ENCODE data around the gene MAP3K12. TPM values are rescaled to one million over a fixed set of nuclear protein-coding genes. Genes with fewer than 3 reads are reported as not detected.

Gene MAP3K12
- total RNA-seq, 2 experiments from 2014 or later, result 24.8 to 25.7 TPM

- H3K4me3 Mint-ChIP-seq, result peak overlapping the region; percentile 80
- peaks cover 59% of the 10 kb centered on the region for H3K4me1 Mint-ChIP-seq
- CTCF ChIA-PET, result interaction anchor here (2.1 to 5.1 kb wide), 2 partner anchors 13 to 21 kb away, joined by 6 to 47 read pairs; no protein-coding TSS in a partner anchor
- H3K27me3 Mint-ChIP-seq, result no peaks in the 10 kb centered on the region
- H3K27ac Mint-ChIP-seq, result no peak overlapping the region
- no peaks in the 10 kb centered on the region for H3K36me3 Mint-ChIP-seq (ENCODE audit: low read depth)
- H3K9me3 Mint-ChIP-seq, result no peaks in the 10 kb centered on the region
- DNase-seq, result no peak
- POLR2A ChIA-PET, result interaction anchor here (0.7 kb wide), 1 partner anchor 16 kb away, joined by 3 read pairs; no protein-coding TSS in a partner anchor
Measured at GRCh38 chr12:53497461-53497860, 1.8 kb downstream of the MAP3K12 start.

GRCh38 chr12:53496752-53497032 lies 2.6 kb downstream of the MAP3K12 start:
- Mint-ChIP-seq H3K9me3 (no peaks in the 10 kb centered on the region), H3K4me1 (peaks cover 58% of the 10 kb centered on the region), H3K27me3 (no peaks in the 10 kb centered on the region), H3K36me3 (ENCODE audit: low read depth) (no peaks in the 10 kb centered on the region), H3K4me3 (no peak overlapping the region), H3K27ac (no peak overlapping the region)
- ChIA-PET CTCF (interaction anchor here (5.1 kb wide), 1 partner anchor 14 kb away, joined by 47 read pairs; no protein-coding TSS in a partner anchor), POLR2A (no interaction called here)
- no peak for DNase-seq

GRCh38 chr12:53495903-53496751 lies 3.1 kb downstream of the MAP3K12 start:
- POLR2A ChIA-PET, result no interaction called here
- Mint-ChIP-seq H3K4me1 (peaks cover 55% of the 10 kb centered on the region), H3K27me3 (no peaks in the 10 kb centered on the region), H3K27ac (no peak overlapping the region), H3K36me3 (ENCODE audit: low read depth) (no peaks in the 10 kb centered on the region), H3K4me3 (no peak overlapping the region), H3K9me3 (no peaks in the 10 kb centered on the region)
- CTCF ChIA-PET, result interaction anchor here (5.1 kb wide), 1 partner anchor 14 kb away, joined by 47 read pairs; no protein-coding TSS in a partner anchor
- DNase-seq, result no peak

- peak overlapping the region; percentile 63 for H3K27ac Mint-ChIP-seq
- no peaks in the 10 kb centered on the region for H3K36me3 Mint-ChIP-seq (ENCODE audit: low read depth)
- POLR2A ChIA-PET, result interaction anchor here (0.9 to 5.6 kb wide), 8 partner anchors 11 to 225 kb away, joined by 3 to 34 read pairs (median 4); partner anchors contain the start of gene SP1
- peaks cover 45% of the 10 kb centered on the region for H3K4me1 Mint-ChIP-seq
- no peak for DNase-seq
- no peaks in the 10 kb centered on the region for H3K9me3 Mint-ChIP-seq
- CTCF ChIA-PET, result interaction anchor here (0.6 to 2.1 kb wide), 7 partner anchors 15 to 173 kb away, joined by 3 to 10 read pairs (median 4); partner anchors contain the start of gene NPFF
- no peaks in the 10 kb centered on the region for H3K27me3 Mint-ChIP-seq
- H3K4me3 Mint-ChIP-seq, result peak overlapping the region; percentile 91
Measured at GRCh38 chr12:53493610-53494391, 5.5 kb downstream of the MAP3K12 start.

GRCh38 chr12:53492830-53493609 lies 6.2 kb downstream of the MAP3K12 start:
- DNase-seq, result peak; percentile 88
- peak overlapping the region; percentile 63 for H3K27ac Mint-ChIP-seq

GRCh38 chr12:53492188-53492587 lies 7.1 kb downstream of the MAP3K12 start:
- DNase-seq, result no peak
- Mint-ChIP-seq H3K27ac (peak overlapping the region; percentile 36), H3K27me3 (no peaks in the 10 kb centered on the region), H3K9me3 (no peaks in the 10 kb centered on the region), H3K36me3 (ENCODE audit: low read depth) (peaks cover 6% of the 10 kb centered on the region), H3K4me3 (peak overlapping the region; percentile 63), H3K4me1 (peaks cover 30% of the 10 kb centered on the region)
- POLR2A ChIA-PET, result interaction anchor here (0.9 to 5.6 kb wide), 6 partner anchors 8 to 168 kb away, joined by 3 to 34 read pairs (median 3); partner anchors contain the start of gene MAP3K12
- CTCF ChIA-PET, result interaction anchor here (1.2 to 2.9 kb wide), 5 partner anchors 9 to 140 kb away, joined by 3 to 11 read pairs (median 5); partner anchors contain the start of gene TARBP2

More at GRCh38 chr12:53492830-53493609, 6.2 kb downstream of the MAP3K12 start:
- Mint-ChIP-seq H3K4me3 (peak overlapping the region; percentile 91), H3K27me3 (no peaks in the 10 kb centered on the region), H3K9me3 (no peaks in the 10 kb centered on the region), H3K4me1 (peaks cover 38% of the 10 kb centered on the region), H3K36me3 (ENCODE audit: low read depth) (no peaks in the 10 kb centered on the region)
- ChIA-PET POLR2A (interaction anchor here (0.9 to 5.6 kb wide), 10 partner anchors 10 to 224 kb away, joined by 3 to 34 read pairs (median 4); partner anchors contain the start of gene SP1), CTCF (interaction anchor here (0.6 to 2.9 kb wide), 9 partner anchors 8 to 172 kb away, joined by 3 to 11 read pairs (median 4); partner anchors contain the start of genes NPFF and TARBP2)

- Mint-ChIP-seq H3K27me3 (no peaks in the 10 kb centered on the region), H3K9me3 (no peaks in the 10 kb centered on the region), H3K4me3 (no peak overlapping the region), H3K4me1 (peaks cover 21% of the 10 kb centered on the region), H3K36me3 (ENCODE audit: low read depth) (peaks cover 28% of the 10 kb centered on the region), H3K27ac (no peak overlapping the region)
- POLR2A ChIA-PET, result interaction anchor here (1.6 to 2.3 kb wide), 2 partner anchors 11 to 14 kb away, joined by 4 to 12 read pairs; partner anchors contain the start of genes MAP3K12 and TARBP2
- no peak for DNase-seq
- CTCF ChIA-PET, result interaction anchor here (0.7 to 3.6 kb wide), 7 partner anchors 10 to 168 kb away, joined by 3 to 11 read pairs (median 3); partner anchors contain the start of genes AAAS, MAP3K12 and TARBP2
Measured at GRCh38 chr12:53489242-53489864, 9.9 kb downstream of the MAP3K12 start.

- CTCF ChIA-PET, result no interaction called here
- POLR2A ChIA-PET, result interaction anchor here (0.7 to 3.4 kb wide), 6 partner anchors 9 to 92 kb away, joined by 3 to 16 read pairs (median 4); partner anchors contain the start of gene MAP3K12
Measured at GRCh38 chr12:53486736-53487487, 12.3 kb downstream of the MAP3K12 start.

GRCh38 chr12:53485955-53486735 lies 13.1 kb downstream of the MAP3K12 start:
- CTCF ChIA-PET, result no interaction called here
- peaks cover 49% of the 10 kb centered on the region for H3K36me3 Mint-ChIP-seq (ENCODE audit: low read depth)
- H3K4me3 Mint-ChIP-seq, result no peak overlapping the region
- no peaks in the 10 kb centered on the region for H3K4me1 Mint-ChIP-seq
- H3K27me3 Mint-ChIP-seq, result no peaks in the 10 kb centered on the region
- DNase-seq, result no peak
- H3K27ac Mint-ChIP-seq, result no peak overlapping the region
- H3K9me3 Mint-ChIP-seq, result no peaks in the 10 kb centered on the region
- POLR2A ChIA-PET, result interaction anchor here (0.7 to 3.4 kb wide), 6 partner anchors 8 to 91 kb away, joined by 3 to 16 read pairs (median 4); partner anchors contain the start of gene MAP3K12

More at GRCh38 chr12:53486736-53487487, 12.3 kb downstream of the MAP3K12 start:
- H3K27ac Mint-ChIP-seq, result no peak overlapping the region
- H3K9me3 Mint-ChIP-seq, result no peaks in the 10 kb centered on the region
- H3K4me1 Mint-ChIP-seq, result no peaks in the 10 kb centered on the region
- H3K4me3 Mint-ChIP-seq, result no peak overlapping the region
- H3K27me3 Mint-ChIP-seq, result no peaks in the 10 kb centered on the region
- DNase-seq, result no peak
- H3K36me3 Mint-ChIP-seq (ENCODE audit: low read depth), result peaks cover 46% of the 10 kb centered on the region

GRCh38 chr12:53484686-53485575 lies 14.3 kb downstream of the MAP3K12 start:
- H3K36me3 Mint-ChIP-seq (ENCODE audit: low read depth), result peaks cover 57% of the 10 kb centered on the region
- ChIA-PET POLR2A (interaction anchor here (0.9 to 3.4 kb wide), 3 partner anchors 8 to 29 kb away, joined by 3 to 34 read pairs (median 16); no protein-coding TSS in a partner anchor), CTCF (no interaction called here)
- no peak for DNase-seq
- H3K9me3 Mint-ChIP-seq, result no peaks in the 10 kb centered on the region
- H3K4me1 Mint-ChIP-seq, result peaks cover 7% of the 10 kb centered on the region
- peak overlapping the region; percentile 21 for H3K27ac Mint-ChIP-seq
- H3K27me3 Mint-ChIP-seq, result no peaks in the 10 kb centered on the region
- no peak overlapping the region for H3K4me3 Mint-ChIP-seq

Measured in activated CD4-positive, alpha-beta memory T cell treated with anti-CD3 and anti-CD28 coated beads, Interleukin-2, amount 10 ng/mL, durations not matched to agents 7 days and 5 days (primary cell).